M059J (cell line): Measurements from ENCODE around the gene CCDC183. TPM values are rescaled to one million over a fixed set of nuclear protein-coding genes. Genes with fewer than 3 reads are reported as not detected.
"Not testable (repeated sequence)": the region's sequence is repeated elsewhere in the genome, so short reads cannot be mapped to it uniquely, and the experiment has no call there.

Experiments used
- DNase-seq: peaks from one replicate; pipeline ENCODE4 v3.0.0-alpha.2; 2012; ENCODE audit warnings: low read depth
- total RNA-seq: library from RNA; depleted of rRNA; stranded (reverse); fragments of >200 nt; shearing (Covaris generic); gene quantifications from 2 replicates; pipeline ENCODE4 v1.2.3, GENCODE V29; 2014

CCDC183 gene
- total RNA-seq, 1 experiment from 2014 or later, result not detected

DNA sequence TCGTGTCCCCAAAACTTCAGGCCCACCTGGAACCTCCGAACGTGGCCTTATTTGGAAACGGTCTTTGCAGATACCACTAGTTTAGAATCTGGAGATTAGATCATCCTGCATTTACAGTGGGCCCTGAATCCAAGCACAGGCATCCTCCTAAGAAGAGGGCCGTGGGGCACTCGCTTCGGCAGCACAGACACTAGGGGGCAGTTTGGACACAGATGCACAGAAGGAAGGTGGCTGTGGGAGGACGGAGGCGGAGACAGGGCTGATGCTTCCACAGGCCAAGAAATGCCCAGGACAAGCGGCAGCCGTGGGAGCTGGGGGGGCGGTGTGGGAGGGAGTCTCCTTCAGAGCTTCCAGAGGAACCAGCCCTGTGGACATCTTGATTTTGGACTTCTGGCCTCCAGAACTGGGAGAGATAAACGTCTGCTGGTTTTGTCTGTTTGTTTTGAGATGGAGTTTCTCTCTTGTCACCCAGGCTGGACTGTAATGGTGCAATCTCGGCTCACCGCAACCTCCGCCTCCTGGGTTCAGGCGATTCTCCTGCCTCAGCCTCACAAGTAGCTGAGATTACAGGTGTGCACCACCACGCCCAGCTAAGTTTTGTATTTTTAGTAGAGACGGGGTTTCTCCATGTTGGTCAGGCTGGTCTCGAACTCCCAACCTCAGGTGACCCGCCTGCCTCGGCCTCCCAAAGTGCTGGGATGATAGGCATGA lies 35.1 kb upstream of the CCDC183 start:
- DNase-seq, result peak; percentile 69

DNA sequence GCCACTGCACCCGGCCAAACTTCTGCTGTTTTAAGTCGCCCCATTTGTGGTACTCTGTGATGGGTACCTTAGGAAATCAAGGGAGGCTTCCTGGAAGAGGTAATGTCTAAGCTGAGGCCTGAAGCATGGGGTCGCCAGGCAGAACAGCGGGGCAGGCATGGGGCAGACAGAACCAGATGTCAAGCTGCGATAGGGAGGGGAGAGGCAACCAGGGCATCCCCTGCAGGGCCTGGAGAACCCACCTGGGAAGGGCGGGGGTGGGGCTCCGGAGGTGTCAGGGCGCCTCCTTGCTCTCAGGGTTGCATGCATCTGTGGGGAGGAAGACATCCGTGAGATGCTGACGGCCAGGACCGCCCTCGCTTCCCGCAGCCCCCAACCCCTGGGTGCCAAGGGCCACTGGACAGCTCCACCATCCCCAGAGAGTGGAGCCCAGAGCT lies 34.6 kb upstream of the CCDC183 start:
- DNase-seq, result no peak

DNA sequence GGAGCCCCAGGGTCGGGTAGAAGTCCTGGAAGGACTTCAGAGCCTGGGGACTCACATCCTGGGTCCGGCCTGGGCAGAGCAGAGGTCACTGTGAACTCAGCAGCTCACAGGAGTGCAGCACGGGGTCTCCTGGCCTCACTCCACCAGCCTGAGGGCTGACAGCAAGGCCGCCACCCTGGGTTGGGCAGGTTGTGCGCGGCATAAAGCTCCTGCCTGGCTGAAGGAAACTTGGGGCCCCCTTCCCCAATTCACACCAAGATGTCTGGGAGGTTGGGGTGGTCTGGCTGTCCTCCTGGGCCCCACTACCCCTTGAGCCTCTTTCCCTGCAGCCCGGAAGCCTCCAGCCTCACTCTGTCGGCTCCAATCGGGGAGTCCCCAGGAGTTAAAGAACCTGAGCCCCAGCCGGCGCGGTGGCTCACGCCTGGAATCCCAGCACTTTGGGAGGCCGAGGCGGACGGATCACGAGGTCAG lies 33.9 kb upstream of the CCDC183 start:
- no peak for DNase-seq

DNA sequence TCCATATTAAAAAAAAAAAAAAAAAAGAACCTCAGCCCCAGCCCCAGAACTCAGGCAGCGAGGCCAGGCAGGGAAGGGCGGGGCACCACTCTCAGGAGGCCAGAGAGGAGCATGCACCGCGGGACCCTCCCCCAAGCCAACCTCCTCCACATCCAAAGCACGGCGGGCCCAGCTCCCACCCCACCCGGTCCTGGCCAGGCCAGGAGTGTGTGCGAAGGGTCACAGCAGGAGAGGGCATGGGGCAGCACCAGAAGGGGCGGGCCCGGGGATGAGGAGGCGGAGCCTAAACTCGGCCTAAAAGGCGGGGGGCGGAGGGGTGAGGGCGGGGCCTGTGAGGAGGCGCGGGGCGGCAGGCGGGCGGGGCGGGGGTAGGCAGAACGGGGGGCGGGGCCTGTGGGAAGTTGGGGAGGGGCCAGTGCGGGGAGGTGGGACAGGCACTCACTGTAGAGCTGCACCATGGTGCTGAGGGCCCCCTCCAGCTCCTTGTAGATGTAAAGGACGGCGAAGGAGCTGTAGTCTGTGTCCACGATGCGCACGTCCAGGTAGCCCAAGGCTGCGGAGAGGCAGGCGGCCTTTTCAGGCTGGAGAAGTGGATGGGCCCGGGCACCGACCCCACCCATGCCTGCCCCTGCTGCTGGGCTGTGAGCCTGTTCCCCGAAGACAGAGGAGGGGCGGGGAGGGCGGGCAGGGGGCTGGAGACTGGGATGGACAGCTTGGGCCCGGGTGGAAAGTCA lies 33.1 kb upstream of the CCDC183 start:
- DNase-seq, result no peak

DNA sequence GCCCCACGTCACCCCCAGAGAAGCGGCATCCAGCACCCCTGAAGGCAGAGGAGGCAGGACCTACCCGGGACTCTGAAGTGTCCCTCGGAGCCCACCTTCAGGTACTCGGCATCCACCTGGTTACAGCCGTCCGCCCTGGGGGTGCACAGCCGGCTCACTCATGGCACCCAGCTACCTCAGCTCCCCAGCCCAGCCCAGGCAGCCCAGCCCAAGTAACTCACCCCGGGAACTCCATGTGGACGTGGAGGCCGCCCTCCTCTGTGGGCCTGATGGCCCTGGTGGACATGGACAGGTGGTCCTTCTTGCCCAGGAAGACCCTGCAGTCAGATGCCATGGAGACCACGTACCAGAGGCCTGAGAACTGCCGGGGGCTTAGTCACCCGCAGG lies 32.5 kb upstream of the CCDC183 start:
- no peak for DNase-seq

DNA sequence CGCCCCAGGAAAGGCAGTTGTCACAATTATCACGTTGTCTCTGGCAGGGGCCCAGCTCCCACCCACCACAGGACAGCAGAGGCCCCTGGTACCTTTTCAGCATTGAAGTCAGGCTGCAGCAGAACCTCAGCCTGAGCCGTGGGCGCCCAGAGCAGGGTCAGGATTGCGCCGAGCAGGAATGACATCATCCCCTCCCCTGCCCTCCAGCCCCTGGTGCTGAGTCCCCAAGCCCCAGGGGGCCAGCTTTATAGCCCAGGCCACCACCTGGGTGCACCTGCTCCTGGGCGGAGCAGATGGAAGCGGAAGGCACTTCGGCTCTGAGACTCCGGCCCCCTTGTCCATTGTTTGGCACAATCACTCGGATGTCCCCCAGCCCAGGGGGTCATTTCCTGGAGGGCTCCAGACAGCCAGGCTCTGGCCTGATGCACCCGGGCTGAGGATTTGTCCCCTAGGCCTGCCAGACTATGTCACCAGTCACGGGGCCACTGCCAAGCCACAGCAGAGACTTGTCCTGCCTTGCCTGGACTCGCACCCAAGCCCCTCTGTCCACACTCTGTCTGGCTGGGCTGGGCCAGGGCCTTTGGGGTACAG lies 31.7 kb upstream of the CCDC183 start, which contains the start of gene LCN15:
Gene LCN15 (minus strand): TSS at position 218 of the 591 bp plus-strand sequence. CDS start 30 bp downstream, at position 188.
- no peak for DNase-seq

DNA sequence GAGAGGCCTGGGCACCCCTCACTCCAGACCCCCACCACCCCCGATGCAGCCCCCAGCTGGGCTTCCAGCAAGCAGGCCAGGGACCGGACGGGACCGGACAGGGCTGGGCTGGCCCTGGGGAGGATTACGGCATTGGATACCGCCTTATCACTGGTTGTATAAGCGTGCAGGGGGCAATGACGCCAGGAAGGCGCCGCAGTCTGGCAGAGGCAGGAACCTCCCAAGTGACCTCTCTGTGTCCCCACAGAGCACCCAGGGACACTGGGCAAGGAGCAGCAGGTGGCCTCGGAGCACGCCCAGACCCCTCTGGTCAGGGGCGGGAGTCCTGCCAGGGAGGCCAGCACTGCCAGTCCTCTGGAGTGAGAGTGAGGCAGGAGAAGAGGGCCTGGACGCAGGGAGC lies 31.1 kb upstream of the CCDC183 start:
- DNase-seq, result no peak

DNA sequence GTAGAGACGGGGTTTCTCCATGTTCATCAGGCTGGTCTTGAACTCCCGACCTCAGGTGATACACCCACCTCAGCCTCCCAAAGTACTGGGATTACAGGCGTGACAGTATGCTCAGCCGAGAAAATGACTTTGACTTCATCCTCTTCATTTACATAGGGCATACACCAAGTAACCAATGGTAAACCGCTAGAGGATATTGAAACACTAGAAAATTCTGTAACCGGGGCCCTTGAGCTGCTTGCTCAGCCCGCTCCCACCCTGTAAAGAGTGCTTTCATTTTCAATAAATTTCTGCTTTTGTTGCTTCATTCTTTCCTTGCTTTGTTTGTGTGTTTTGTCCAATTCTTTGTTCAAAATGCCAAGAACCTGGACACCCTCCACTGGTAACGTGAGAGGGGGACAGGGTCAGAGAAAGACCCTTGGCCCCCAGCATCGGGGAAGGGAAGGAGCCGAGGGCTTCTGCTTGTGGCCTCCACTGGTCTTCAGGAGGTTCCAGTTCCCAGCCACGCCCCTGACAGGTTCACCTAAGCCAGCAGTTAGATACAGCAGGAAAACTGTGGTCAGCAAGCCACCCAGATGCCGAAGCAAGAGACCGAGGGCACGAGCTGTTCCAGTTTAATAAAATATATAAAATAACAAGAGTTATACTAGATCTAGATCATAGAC lies 30.3 kb upstream of the CCDC183 start:
- DNase-seq, result not testable (repeated sequence)

DNA sequence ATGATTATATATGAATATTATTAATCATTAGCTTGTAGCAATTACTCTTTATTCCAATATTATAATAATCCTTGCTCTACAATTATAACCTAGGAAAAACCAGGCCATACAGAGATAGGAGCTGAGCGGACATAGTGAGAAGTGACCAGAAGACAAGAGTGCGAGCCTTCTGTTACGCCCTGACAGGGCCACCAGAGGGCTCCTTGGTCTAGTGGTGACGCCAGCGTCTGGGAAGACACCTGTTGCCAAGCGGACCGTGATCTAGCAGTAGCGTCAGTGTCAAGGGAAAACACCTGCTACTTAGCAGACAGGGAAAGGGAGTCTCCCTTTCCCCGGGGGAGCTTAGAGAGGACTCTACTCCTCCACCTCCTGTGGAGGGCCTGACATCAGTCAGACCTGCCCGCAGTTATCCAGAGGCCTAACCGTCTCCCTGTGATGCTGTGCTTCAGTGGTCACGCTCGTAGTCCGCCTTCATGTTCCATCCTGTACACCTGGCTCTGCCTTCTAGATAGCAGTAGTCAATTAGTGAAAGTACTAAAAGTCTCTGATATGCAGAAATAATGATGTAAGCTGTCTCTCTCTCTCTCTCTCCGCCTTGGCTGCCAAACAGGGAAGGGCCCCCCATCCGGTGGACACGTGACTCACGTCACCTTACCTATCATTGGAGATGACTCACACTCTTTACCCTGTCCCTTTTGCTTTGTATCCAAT lies 29.6 kb upstream of the CCDC183 start:
- peak; percentile 59 for DNase-seq

DNA sequence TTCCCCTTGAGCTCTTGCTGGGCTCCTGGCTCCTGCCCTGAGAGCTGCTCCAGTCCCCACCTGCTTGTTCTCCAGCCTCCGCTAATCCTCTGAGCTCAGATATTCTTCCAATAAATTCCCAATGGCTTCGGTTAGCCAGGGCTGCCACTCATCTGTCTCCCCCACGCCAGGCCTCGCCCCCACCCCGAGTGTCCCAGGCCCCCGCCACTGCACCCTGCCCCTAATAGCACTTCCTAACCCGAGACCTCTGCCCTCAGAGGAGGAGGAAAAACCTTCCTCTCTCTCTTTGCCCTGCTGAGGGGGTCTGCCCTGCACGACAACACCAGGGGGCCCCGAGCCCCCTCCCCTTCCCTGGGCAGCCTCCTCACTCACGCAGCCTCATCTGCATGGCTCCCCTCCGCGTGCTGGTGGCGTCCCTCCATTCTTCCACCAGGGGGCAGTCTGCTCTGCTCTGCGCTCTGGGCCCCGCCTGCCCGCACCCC lies 26.4 kb upstream of the CCDC183 start:
- no peak for DNase-seq

DNA sequence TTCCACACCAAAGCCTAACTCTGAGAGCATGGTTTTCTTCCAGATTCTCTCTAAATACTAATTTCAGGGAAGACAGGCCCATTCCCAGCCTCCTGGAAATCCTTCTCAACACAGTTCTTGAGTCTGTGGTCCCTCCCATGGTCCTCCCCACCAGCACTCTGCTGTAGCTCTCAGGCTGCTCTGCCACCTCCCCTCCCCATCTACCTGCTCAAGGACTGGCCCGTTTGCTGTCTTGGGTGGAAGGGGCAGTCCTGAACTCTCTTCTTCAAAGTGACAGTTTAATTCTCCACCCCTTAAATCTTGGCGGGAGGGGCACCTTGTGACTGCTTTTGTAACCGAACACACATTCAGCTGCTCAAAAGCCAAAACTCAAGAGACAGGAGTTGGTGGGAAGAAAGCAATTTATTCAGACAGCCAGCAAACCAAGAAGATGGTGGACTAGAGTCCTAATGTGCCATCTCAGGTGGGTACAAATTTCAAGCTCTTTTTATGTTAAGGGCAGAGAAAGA lies 24.2 kb upstream of the CCDC183 start:
- no peak for DNase-seq

DNA sequence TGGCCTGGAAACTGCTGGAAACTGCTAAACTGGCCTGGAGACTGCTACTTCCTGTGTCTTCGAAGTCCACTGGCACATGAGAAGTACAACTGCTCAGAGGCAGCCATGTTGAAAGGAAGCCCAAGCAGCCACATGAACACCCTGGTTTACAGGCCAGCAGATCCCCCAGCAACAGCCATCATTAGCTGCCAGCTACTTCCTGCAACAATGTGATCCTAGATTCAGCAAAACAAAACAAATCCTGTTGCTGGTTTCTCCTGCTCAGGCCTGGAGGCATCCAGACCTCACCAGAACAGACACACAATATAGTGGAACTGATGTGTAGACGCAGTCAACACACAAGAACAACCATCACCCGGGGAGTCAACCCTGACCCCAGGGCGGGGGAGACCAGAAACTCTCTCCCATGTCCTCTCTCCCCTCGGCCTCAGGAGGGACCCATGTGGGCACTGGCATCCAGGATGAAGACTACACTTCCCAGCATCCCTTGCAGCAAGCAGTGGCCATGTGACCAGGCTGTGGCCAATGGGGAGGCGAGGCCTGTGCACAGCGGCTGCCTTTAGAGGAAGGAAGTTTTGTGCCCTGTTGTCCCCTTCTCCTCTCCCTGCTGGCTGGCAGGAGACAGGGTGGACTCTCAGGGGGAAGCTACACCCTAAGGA lies 22.6 kb upstream of the CCDC183 start:
- no peak for DNase-seq

DNA sequence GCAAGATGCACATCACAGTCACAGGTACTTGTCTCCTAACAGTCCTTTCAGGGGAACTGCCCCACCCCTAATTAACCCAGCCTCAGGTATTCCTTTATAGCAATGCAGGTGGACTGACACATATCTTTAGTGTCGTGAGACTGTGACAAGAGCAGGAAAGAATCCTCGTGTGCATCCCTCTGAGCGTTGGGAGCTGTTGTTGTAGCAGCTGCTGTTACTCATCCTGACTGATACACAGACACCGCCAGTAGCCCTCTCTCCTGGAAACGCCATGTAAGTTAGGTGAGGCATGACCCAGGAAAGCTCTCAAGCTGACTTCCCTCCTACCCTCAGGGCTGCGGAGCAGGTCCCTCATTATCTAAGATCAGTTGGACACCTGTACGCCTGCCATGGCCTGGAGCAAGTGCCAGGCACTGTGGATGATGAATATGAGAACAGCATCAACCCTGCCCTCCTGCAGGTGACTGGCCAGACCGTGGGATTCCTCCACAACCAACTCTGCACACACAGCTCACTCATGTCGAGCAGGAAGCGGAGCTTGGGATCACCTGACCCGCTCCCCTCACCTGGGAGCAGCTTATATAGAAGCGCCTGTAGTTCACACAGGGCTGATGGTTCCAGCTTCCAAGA lies 21.6 kb upstream of the CCDC183 start:
- DNase-seq, result no peak

DNA sequence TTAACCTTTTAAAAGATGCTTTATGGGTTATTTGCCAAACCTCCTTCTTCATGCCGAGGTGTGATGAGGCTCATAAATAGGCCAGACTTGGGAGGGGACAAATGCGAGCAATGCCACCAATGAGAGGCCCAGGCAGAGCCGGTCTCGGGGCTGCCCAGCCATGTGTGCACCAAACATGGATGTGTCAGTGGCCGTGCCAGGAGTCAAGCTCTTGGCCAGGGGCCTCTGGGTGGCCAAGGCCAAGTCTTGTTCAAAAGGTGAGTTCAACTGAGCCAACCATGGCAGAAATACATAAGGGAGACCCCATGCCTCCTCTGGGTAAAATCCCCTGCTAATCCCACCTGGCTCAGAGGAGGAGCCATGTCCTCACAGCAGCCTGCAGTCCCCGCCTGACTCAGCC lies 20.9 kb upstream of the CCDC183 start:
- DNase-seq, result no peak

DNA sequence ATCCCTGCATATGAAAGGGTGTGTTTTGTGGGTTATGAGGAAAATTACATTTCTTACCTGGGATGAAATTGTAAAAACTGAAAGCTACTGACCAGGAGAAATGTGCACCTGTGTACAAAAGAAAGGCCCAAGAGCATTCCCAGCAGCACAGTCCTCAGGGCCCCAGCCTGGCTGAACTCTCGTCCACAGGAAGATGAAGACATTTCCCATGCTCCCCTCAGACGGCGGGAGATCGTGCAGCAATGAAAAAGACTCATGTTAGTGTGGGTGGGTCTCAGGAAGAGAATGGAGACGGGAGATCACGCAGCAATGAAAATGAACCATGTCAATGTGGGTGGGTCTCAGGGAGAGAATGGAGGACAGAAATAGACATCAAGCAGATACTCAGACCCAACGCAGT lies 19.2 kb upstream of the CCDC183 start:
- no peak for DNase-seq

DNA sequence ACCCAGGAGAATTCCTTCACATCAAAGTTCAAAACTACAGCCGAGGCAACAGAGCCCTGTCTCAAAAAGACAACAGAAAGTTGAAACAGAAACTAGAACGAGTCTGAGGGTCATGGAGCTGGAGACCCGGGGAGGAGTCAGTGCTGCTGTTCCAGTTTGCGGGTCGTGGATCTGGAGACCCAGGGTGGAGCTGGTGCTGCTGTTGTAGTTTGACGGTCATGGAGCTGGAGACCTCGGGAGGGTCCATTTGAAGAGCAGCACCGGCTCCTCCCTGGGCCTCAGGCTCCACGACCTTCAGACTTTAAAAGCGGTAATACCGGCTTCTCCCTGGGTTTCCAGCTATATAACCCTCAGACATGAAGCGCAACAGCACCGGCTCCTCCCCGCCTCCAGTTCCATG lies 18.8 kb upstream of the CCDC183 start:
- no peak for DNase-seq

DNA sequence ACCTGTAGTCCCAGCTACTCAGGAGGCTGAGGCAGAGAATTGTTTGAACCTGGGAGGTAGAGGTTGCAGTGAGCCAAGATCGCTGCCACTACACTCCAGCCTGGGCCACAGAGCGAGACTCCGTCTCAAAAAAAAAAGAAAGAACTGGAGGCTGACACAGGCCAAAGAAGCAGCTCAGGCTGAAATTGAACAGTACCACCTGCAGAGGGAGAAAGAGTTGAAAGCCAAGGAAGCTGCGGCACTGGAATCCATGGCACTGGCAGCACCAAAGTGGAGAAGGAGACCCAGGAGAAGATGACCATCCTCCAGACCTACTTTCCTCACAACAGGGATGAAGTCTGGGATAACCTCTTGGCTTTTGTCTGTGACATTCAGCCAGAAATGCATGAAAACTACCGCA lies 16.3 kb upstream of the CCDC183 start:
- DNase-seq, result no peak

DNA sequence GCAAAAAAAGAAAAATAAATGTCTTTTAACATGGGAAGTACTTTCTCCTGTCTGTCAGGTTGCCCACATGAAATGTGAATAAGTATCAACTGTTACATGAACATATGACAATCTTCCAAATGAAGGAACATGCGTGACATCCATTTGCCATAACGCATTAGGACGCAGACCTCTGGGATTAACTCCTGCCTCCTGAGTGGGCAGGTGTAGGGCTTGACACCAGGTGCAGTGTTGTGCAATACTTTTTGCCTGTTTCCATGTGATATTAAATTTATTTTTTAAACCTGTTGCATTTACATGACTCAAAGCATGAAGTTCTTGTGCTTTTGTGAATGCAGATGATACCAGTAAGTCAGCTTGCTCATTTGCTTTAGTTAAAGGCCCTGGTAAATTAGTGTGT lies 13.7 kb upstream of the CCDC183 start:
- DNase-seq, result no peak

DNA sequence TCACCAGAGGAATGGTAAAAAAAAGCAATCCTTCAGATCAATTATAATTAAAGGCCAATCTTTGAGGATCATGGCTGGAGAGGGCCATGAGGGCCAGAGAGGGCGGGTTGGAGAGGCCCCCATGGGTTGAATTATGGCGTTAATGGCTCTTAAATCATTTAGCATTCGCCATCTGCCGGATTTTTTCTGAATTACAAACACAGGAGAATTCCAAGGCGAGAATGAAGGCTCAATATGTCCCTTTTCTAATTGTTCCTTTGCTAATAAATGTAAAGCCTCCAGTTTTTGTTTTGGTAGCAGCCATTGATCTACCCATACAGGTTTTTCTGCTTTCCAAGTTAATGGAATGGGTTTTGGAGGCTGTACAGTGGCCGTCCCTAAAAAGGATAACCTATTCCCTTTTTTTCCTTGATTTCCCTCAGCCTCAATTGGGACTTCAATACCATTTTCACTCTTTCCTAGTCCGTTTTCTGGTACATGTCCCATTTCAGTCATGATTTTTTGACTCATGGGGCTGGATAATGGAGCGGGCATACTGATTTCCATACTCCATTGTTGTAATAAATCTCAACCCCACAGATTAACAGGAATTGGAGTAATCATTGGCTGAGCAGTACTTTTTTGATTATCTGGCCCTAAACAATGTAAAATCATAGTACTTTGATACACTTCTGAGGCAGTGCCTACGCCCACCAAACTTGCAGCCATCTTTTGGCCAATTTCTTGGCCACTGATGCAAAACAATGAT lies 11.7 kb upstream of the CCDC183 start:
- no peak for DNase-seq

DNA sequence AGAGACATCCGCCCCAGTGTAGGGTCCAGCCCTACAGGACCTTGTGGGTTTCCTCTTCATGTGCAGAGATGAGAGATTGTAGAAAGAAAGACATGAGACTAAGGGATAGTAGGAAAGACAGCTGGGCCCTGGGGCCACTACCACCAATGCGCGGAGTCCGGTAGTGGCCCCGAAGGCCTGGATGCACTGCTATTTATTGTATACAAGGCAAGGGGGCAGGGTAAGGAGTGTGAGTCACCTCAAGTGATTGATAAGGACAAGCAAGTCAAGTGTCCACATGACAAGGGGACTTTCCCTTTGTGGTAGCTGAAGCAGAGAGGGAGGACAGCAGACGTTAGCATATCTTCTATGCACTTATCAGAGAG lies 11.2 kb upstream of the CCDC183 start:
- DNase-seq, result no peak
